HG03066 (cell line): ENCODE measurements around the gene LGALS9.

Experiments
- ATAC-seq: cut with Tn5 transposase; IDR thresholded peaks from one replicate; pipeline ENCODE4 v1.9.1; 2021; ENCODE audit warnings: low read depth; ENCODE audit not compliant: unreplicated experiment

LGALS9 gene

GRCh38 chr17:27602721-27603420 is 28.1 kb upstream of the LGALS9 start:
- ATAC-seq, result no peak

DNA sequence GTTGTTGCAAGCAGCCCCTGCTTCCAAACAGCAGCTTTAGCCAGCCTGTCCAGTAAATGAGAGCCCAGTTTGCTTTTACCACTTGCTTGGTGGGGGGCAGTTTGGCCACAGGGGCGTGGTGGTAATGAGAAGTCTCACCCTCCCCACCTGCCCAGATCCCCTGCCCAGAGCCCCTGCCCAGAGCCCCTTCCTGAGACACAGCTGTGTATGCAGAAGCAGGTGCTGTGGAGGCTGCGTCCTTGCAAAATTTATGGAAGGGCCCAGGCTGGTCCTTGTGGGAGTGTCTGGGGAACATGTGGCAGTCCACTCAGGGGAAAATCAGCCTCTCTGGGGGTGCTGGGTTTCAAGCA is 27.6 kb upstream of the LGALS9 start:
- no peak for ATAC-seq

DNA sequence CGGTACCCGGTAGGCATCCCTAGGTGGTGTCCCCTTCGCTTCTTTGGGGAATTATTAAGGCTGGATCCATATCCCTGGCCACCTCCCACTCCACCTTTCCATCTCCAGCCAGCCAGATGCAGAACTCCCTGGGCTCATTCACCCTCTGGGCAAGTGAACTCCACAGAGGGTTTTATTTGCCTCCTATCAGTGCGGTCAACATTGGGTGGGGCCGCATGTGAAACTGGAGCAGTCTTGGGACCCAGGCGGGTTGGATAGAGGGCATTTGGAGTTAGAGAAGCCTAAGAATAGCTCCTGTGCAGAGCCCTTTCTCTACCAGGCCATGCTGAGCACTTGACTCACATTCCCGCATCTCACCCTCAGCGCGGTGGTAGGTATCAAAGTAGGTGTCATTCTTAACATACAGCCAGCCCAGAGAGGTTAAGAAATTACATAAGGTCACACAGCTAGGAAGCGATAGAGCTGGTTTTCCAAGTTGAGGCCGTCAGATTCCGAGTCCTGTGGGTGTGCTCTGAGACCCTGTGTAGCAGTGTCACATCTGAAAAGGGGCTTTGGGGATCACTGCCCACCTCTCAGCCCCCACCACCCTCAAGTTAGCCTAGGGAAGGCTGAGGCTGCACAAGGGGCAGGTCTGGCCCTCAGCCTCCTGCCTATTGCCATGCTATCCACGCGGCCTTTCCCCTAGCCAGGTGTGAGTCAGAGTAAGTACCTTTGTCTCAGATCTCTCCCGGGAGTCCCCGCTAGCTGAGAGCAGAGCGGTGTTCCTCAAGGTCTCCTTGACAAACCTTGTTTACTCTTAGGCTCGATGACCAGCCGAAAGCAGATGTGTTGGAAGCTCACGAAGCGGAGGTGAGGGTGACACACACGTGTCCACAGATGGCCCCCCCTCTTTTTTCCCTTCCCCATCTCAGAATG is 26.9 kb upstream of the LGALS9 start:
- no peak for ATAC-seq

GRCh38 chr17:27605409-27605808 is 25.6 kb upstream of the LGALS9 start:
- no peak for ATAC-seq

DNA sequence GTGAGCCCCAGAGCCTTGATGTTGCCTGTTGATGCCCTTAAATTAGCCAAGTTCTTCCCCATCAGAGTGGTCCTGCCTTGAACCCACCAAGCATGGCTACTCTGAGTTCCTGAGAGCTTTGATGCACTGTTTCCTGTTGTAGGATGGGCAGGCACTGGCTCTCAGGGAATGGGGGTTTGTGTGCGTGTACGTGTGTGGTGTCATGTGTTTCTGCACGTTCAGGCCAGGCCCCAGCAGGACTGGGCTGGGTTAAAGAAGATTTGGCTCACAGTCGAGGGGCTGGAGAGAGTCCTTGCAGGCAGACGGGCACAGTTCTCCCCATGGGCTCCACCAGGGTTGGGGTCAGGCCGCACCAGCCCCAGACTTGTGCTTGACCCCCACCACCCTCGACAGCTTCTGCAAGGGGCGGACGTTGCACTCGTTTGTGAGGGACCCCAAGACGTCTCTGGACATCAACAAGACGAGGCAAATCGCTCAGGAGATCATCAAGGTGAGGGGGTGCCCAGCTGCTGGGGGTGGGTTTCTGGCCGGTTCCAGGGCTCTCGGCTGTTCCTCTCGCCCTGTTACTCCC is 23.4 kb upstream of the LGALS9 start:
- no peak for ATAC-seq

DNA sequence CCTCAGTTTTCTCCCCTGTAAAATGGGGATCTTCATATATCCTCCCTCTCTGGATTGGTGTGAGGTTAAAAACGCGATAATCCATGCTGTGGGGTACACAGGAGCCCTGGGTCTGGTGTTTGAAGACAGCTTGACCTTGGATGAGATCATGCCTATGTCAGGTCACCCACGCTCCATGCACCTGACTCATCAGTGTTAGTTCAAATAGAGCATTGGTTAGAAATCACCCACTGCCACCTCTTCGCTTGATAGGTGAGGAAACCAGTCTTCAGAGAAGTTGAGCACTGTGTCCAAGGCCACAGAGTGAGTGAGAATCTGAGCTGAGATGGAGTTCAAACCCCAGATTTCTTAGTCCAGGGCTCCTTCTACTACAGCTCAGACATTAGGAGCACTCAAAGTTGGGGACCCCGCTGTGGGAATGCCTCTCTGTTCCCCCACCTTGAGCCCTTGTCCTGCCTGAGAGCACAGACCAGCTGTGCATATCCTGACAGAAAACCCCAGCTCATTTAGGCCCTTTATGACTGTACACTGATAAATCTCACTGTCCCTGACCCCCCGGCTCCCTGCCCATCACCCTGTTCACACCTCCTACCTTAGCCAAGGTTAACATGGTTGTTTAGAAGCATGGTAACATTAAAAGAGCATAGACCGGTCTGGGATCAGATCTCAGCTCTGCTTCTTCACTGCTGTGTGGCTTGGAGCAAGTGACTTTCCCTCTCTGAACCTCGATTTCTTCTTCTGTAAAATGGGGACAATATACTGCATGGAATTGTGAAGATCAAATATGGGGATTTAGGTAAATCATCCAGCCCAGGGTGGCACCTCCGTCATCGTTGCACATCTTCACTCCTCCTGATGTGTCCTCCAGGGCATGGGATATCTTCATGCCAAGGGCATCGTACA is 22.4 kb upstream of the LGALS9 start:
- ATAC-seq, result no peak

GRCh38 chr17:27609611-27610303 is 21.2 kb upstream of the LGALS9 start:
- no peak for ATAC-seq

GRCh38 chr17:27610304-27610677 is 20.7 kb upstream of the LGALS9 start:
- ATAC-seq, result no peak

DNA sequence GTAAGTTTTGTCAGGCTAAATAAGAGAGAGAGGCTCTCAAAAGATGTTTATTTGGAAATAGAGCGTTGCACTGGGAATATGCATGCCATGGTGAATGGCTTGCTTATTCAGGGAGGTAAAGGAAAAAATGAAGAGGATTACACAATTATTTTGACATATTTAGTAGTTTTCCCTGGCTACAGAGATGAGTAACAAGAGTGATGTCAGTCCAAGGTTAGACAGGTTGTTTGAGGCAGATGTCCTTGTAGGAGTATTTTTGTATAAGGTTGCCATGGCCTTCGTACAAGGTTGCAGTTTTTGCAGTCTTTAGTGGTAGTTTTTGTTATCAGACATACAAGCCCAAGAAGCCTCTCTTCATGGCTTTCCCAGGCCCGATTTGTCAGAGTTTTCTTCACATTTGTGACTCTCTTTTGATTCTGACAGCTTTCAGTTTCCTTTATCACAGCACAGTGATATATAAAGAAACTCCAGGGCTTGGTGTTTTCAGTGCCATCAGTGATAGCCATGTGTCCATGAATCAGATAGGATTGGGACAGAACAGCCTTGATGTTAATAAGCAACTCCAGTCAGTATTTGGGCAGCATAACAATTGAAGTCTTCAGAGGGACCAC is 18.7 kb upstream of the LGALS9 start:
- ATAC-seq, result no peak

GRCh38 chr17:27613433-27613832 is 17.6 kb upstream of the LGALS9 start:
- ATAC-seq, result no peak

- ATAC-seq, result no peak
Observed at GRCh38 chr17:27615121-27615520, 15.9 kb upstream of the LGALS9 start.

DNA sequence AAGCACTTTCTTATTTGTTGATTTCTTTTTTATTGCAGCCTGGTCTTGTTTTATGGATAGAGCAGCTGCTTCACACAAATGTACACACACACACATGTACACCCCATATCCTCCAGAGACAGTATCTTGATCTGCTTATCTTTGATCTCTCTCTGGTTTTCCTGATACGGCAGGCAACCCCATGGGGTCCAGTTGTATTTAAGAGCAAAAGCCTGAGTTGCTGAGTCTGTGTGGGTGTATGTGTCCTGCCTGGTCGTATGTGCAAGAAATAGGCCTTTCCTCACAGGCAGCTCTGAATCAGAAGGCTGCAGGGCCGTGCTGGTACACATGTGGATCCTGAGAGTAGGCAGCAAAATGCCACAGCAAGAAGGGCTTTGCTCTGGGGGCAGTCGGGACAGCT is 14.6 kb upstream of the LGALS9 start:
- no peak for ATAC-seq

DNA sequence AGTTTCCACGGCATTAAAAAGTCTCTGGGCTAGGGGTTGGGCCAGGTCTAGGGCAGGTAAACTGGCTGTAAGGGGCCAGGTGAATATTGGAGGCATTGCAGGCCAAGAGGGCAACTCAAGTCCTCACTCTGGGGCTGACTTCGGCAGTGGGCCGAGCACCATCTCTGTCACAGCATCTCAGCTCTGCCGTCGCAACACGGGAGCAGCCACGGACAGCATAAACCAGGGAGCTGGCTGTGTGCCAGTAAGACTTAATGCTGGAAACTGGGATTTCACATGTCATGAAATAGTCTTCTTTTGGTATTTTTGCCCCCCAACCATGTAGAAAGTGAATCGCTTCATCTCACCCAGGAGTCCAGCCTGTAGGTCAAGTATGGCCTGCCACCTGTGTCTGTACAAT is 12.6 kb upstream of the LGALS9 start:
- no peak for ATAC-seq

GRCh38 chr17:27620721-27621120 is 10.3 kb upstream of the LGALS9 start:
- no peak for ATAC-seq

GRCh38 chr17:27621536-27621935 is 9.5 kb upstream of the LGALS9 start:
- ATAC-seq, result no peak

- ATAC-seq, result no peak
Observed at GRCh38 chr17:27621942-27622559, 8.9 kb upstream of the LGALS9 start.

GRCh38 chr17:27622986-27623385 is 8.0 kb upstream of the LGALS9 start:
- ATAC-seq, result no peak

- no peak for ATAC-seq
Observed at GRCh38 chr17:27623614-27624013, 7.4 kb upstream of the LGALS9 start.

- ATAC-seq, result no peak
Observed at GRCh38 chr17:27624539-27624938, 6.4 kb upstream of the LGALS9 start.
